Measurements from ENCODE around the gene LMAN2L.
A peak's percentile ranks its signal among the peaks of the same experiment; 100 is the strongest.

DNA sequence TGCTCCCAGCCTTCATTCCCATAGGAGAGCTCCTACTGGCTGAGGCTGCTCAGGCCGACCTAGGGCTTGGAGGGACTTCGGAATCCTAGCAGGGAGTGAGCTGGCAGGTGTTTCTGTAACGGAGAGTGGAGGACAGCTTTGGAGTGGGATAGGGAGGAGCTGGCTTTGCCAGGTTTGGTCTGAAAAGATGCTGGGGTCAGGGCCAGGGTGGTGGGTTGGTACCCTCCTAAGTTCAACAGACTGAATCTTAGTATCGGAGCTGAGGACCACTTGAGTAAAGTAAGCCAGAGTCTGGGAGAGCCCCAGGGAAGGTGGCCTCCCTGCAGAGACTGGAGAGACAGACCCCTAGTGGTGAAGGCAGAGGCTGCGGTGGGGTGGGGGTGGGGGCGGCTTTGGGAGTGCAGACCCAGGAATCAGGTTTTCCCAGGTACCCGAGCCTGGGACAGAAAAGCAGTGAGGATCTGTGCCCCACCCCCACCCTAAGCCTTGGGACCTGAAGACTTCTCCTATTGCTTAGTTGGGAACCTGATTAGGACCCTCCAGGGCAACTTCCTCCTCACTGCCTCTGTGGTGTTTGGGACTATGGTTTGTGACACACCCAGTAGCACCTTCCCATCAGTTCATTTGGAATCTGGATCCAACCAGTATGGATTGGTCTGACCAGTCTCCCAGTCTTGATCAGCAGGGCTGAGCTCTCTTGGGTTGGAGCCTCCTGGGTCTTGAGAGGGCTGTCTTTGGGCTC is 23.8 kb upstream of the LMAN2L start:
- TF ChIP-seq, protein P1, sequence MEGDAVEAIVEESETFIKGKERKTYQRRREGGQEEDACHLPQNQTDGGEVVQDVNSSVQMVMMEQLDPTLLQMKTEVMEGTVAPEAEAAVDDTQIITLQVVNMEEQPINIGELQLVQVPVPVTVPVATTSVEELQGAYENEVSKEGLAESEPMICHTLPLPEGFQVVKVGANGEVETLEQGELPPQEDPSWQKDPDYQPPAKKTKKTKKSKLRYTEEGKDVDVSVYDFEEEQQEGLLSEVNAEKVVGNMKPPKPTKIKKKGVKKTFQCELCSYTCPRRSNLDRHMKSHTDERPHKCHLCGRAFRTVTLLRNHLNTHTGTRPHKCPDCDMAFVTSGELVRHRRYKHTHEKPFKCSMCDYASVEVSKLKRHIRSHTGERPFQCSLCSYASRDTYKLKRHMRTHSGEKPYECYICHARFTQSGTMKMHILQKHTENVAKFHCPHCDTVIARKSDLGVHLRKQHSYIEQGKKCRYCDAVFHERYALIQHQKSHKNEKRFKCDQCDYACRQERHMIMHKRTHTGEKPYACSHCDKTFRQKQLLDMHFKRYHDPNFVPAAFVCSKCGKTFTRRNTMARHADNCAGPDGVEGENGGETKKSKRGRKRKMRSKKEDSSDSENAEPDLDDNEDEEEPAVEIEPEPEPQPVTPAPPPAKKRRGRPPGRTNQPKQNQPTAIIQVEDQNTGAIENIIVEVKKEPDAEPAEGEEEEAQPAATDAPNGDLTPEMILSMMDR (IDR thresholded peaks at IDR 0.05; ENCODE audit: low read depth, low read length, poor library complexity, severe bottlenecking): peak; percentile 92
- TF ChIP-seq EZH2phosphoT487 (IDR thresholded peaks at IDR 0.05; ENCODE audit: borderline replicate concordance, low read length): no peak

All from DOHH2 (cell line).